ENCODE results near the gene SYT15.

The SYT15 gene

GRCh38 chr10:46544989-46545791 lies 33.7 kb upstream of the SYT15 start:
- DNase-seq (ENCODE audit: low spot score): peak; percentile 54

- DNase-seq (ENCODE audit: low spot score): no peak
These were observed 32.9 kb upstream of the SYT15 start for GRCh38 chr10:46545861-46546590.

- DNase-seq (ENCODE audit: low spot score): no peak
These were observed 32.1 kb upstream of the SYT15 start for GRCh38 chr10:46546591-46547540.

GRCh38 chr10:46547541-46548497 lies 31.1 kb upstream of the SYT15 start:
- DNase-seq (ENCODE audit: low spot score): no peak

GRCh38 chr10:46548498-46549090 lies 30.3 kb upstream of the SYT15 start:
- no peak for DNase-seq (ENCODE audit: low spot score)

GRCh38 chr10:46549171-46550075 lies 29.5 kb upstream of the SYT15 start:
- DNase-seq (ENCODE audit: low spot score): no peak

- no peak for DNase-seq (ENCODE audit: low spot score)
These were observed 28.7 kb upstream of the SYT15 start for GRCh38 chr10:46550076-46550790.

- no peak for DNase-seq (ENCODE audit: low spot score)
These were observed 27.9 kb upstream of the SYT15 start for GRCh38 chr10:46550795-46551700.

GRCh38 chr10:46551701-46552525 lies 27.0 kb upstream of the SYT15 start:
- DNase-seq (ENCODE audit: low spot score): no peak

GRCh38 chr10:46552526-46553237 lies 26.2 kb upstream of the SYT15 start:
- DNase-seq (ENCODE audit: low spot score): no peak

- DNase-seq (ENCODE audit: low spot score): no peak
These were observed 25.5 kb upstream of the SYT15 start for GRCh38 chr10:46553238-46554049.

GRCh38 chr10:46554166-46554781 lies 24.7 kb upstream of the SYT15 start:
- DNase-seq (ENCODE audit: low spot score): no peak

GRCh38 chr10:46555366-46555712 lies 23.6 kb upstream of the SYT15 start:
- no peak for DNase-seq (ENCODE audit: low spot score)

- DNase-seq (ENCODE audit: low spot score): no peak
These were observed 23.0 kb upstream of the SYT15 start for GRCh38 chr10:46555713-46556514.

Data from SW480 (cell line).